ENCODE data around the gene VTI1A.

GRCh38 chr10:112778579-112778978, 331.6 kb downstream of the VTI1A start:
- TF ChIP-seq CTCF (IDR thresholded peaks at IDR 0.05) (no peak), POLR2A (IDR thresholded peaks at IDR 0.05) (no peak), POLR2AphosphoS5 (IDR thresholded peaks at IDR 0.05) (no peak)

Measured in breast epithelium (tissue), 3 donors.